ENCODE results near the gene SLF2.

- TF ChIP-seq POLR2AphosphoS5 (IDR thresholded peaks at IDR 0.05), result no peak
- TF ChIP-seq CTCF (IDR thresholded peaks at IDR 0.05 in 8 of 11, conservative IDR thresholded peaks at IDR 0.05 in 3 of 11), result no peak
Measured at GRCh38 chr10:100927266-100927665, 14.5 kb downstream of the SLF2 start.
